Lung (tissue), 12 donors: ENCODE measurements around the gene DRC3. TPM values are rescaled to one million over a fixed set of nuclear protein-coding genes. Genes with fewer than 3 reads are reported as not detected.

Experiments used
- ATAC-seq: fragments of 200-7000 bp; cut with Tn5 transposase; one replicate; pipeline ENCODE4 v1.9.1; 2020; ENCODE audit warnings: moderate number of reproducible peaks; ENCODE audit not compliant: insufficient read depth, low FRiP score
- DNase-seq, 3 donors: peaks; one replicate each; pipeline ENCODE4 v3.0.0-alpha.2; 2013 to 2017
- H3K27ac ChIP-seq, 2 donors: one replicate each; pipeline ENCODE4 v1.5.1; 2013; ENCODE audit warnings: mild to moderate bottlenecking in 2 of 2, moderate library complexity in 2 of 2, control low read depth in 1 of 2, inconsistent platforms in 1 of 2, low read depth in 1 of 2, low read length in 1 of 2
- H3K27me3 ChIP-seq, 3 donors: one replicate each; pipeline ENCODE4 v1.5.1; 2013; ENCODE audit warnings: low read length in 2 of 3; ENCODE audit not compliant: control insufficient read depth in 3 of 3, insufficient read depth in 3 of 3
- H3K36me3 ChIP-seq, 4 donors: one replicate each; pipeline ENCODE4 v1.5.1; 2013; ENCODE audit warnings: low read length in 4 of 4, mild to moderate bottlenecking in 1 of 4, moderate library complexity in 1 of 4; ENCODE audit not compliant: control insufficient read depth in 4 of 4, insufficient read depth in 4 of 4
- H3K4me1 ChIP-seq, 5 donors: one replicate each; pipeline ENCODE4 v1.5.1; 2013; ENCODE audit warnings: low read length in 5 of 5, mild to moderate bottlenecking in 2 of 5, moderate library complexity in 1 of 5; ENCODE audit not compliant: control insufficient read depth in 5 of 5, insufficient read depth in 5 of 5
- H3K4me3 ChIP-seq: one replicate; pipeline ENCODE4 v1.5.1; 2013; ENCODE audit warnings: mild to moderate bottlenecking, control low read depth, moderate library complexity
- H3K9ac ChIP-seq, 2 donors: one replicate each; pipeline ENCODE4 v1.5.1; 2013; ENCODE audit warnings: low read length in 2 of 2, control low read depth in 1 of 2; ENCODE audit not compliant: insufficient read depth in 1 of 2
- H3K9me3 ChIP-seq, 4 donors: one replicate each; pipeline ENCODE4 v1.5.1; 2013; ENCODE audit warnings: low read length in 3 of 4, mild to moderate bottlenecking in 1 of 4, moderate library complexity in 1 of 4; ENCODE audit not compliant: control insufficient read depth in 4 of 4, insufficient read depth in 3 of 4
- WGBS, 2 donors: extraction: QIAGEN DNeasy Blood & Tissue Kit; methylation state at CpG; one replicate each; pipeline ENCODE4 v1.1.7; 2013; 5-methylcytosine and 5-hydroxymethylcytosine counted together
- polyA plus RNA-seq, 2 donors: library from polyadenylated mRNA; stranded (reverse); fragments of 200-250 nt; gene quantifications; one replicate each; pipeline ENCODE4 v1.2.1, GENCODE V29; 2013
- total RNA-seq, 2 donors: library from RNA; depleted of rRNA in 1 of 2; stranded (reverse); fragments of >200 nt in 1 of 2; gene quantifications; one replicate each; pipeline ENCODE4 v1.2.1, GENCODE V29; 2014 to 2021
- TF ChIP-seq, protein P1 (sequence below): IDR thresholded peaks from 2 replicates; pipeline ENCODE4 v1.5.1; 2012; ENCODE audit warnings: mild to moderate bottlenecking; ENCODE audit errors: control extremely low read depth, extremely low read depth
- donor health status: control.
- donor health status: control.
- donor health status: Bipolar disorder and iron deficiency.
- donor health status: healthy.
- donor health status: DM: yes; HTN: yes; CAD: no.

The DRC3 gene
- total and polyA plus RNA-seq, 4 donors: 6.6 to 29.5 (median 13.5) TPM

- DNase-seq: no peak
- Histone ChIP-seq H3K9ac (no peak overlapping the region), H3K9me3 (no peaks in the 10 kb centered on the region), H3K4me3 (no peak overlapping the region), H3K4me1 (no peaks in the 10 kb centered on the region), H3K27me3 (no peaks in the 10 kb centered on the region), H3K36me3 (no peaks in the 10 kb centered on the region), H3K27ac (no peak overlapping the region)
- ATAC-seq: no peak
- TF ChIP-seq, protein P1, sequence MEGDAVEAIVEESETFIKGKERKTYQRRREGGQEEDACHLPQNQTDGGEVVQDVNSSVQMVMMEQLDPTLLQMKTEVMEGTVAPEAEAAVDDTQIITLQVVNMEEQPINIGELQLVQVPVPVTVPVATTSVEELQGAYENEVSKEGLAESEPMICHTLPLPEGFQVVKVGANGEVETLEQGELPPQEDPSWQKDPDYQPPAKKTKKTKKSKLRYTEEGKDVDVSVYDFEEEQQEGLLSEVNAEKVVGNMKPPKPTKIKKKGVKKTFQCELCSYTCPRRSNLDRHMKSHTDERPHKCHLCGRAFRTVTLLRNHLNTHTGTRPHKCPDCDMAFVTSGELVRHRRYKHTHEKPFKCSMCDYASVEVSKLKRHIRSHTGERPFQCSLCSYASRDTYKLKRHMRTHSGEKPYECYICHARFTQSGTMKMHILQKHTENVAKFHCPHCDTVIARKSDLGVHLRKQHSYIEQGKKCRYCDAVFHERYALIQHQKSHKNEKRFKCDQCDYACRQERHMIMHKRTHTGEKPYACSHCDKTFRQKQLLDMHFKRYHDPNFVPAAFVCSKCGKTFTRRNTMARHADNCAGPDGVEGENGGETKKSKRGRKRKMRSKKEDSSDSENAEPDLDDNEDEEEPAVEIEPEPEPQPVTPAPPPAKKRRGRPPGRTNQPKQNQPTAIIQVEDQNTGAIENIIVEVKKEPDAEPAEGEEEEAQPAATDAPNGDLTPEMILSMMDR: no peak
- 87% methylated on average over 8 of the region's 8 CpGs for WGBS, 2 donors
These were observed 26.3 kb downstream of the DRC3 start for GRCh38 chr17:17998934-17999333.

- Histone ChIP-seq H3K36me3 (no peaks in the 10 kb centered on the region), H3K4me3 (no peak overlapping the region), H3K27ac (no peak overlapping the region), H3K27me3 (no peaks in the 10 kb centered on the region), H3K9me3 (no peaks in the 10 kb centered on the region), H3K4me1 (no peaks in the 10 kb centered on the region), H3K9ac (no peak overlapping the region)
- DNase-seq (peak in 1 of 3 donors; percentile 23), ATAC-seq (no peak)
- 84 to 95% methylated on average over 9 of the region's 9 CpGs for WGBS, 2 donors
- TF ChIP-seq, protein P1: no peak
These were observed 26.8 kb downstream of the DRC3 start for GRCh38 chr17:17999364-18000029.

DNA sequence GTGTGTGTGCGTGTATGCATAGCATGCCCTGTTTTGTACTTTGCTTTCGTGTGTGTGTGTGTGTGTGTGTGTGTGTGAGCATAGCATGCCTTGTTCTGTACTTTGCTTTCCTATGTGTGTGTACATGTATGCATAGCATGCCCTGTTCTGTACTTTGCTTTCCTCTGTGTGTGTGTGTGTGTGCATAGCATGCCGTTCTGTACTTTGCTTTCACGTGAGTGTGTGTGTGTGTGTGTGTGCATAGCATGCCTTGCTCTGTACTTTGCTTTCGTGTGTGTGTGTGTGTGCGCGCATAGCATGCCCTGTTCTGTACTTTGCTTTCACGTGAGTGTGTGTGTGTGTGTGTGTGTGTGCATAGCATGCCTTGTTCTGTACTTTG lies 27.4 kb downstream of the DRC3 start:
- Histone ChIP-seq H3K36me3 (no peaks in the 10 kb centered on the region), H3K9me3 (no peaks in the 10 kb centered on the region), H3K9ac (no peak overlapping the region), H3K4me1 (no peaks in the 10 kb centered on the region), H3K27ac (no peak overlapping the region), H3K4me3 (no peak overlapping the region), H3K27me3 (no peaks in the 10 kb centered on the region)
- peak in 1 of 3 donors; percentile 12 for DNase-seq
- TF ChIP-seq, protein P1: no peak
- ATAC-seq: no peak
- 84 to 93% methylated on average over 8 of the region's 8 CpGs for WGBS, 2 donors

DNA sequence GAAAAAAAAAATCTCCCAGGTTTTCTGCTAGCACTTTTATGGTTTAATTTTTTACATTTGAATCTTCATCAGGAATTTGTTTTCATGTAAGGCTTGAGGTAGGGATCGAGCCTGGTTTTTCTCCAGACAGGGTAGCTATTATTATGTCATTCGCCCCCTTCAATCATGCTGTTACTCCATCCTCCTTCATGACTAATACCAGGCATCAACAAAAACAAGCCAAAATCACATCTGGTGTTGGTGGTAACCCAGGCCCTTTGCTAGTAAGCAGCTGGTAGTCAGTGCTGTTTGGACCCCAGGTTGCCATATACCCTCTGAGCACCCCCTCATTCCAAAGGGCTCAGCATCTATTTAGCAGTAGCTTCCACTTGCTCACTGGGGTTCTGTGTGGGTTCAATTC lies 29.5 kb downstream of the DRC3 start:
- Histone ChIP-seq H3K9ac (no peak overlapping the region), H3K4me1 (no peaks in the 10 kb centered on the region), H3K27me3 (no peaks in the 10 kb centered on the region), H3K9me3 (no peaks in the 10 kb centered on the region), H3K4me3 (no peak overlapping the region), H3K27ac (no peak overlapping the region), H3K36me3 (peaks cover 0 to 11% (median 1%) of the 10 kb centered on the region in 4 donors)
- TF ChIP-seq, protein P1: no peak
- WGBS, 2 donors: 98 to 99% methylated on average over 2 of the region's 2 CpGs
- DNase-seq: no peak
- no peak for ATAC-seq
